ENCODE measurements around the gene GALNTL6.
"Not testable (repeated sequence)": the region's sequence is repeated elsewhere in the genome, so short reads cannot be mapped to it uniquely, and the experiment has no call there.

Gene GALNTL6

DNA sequence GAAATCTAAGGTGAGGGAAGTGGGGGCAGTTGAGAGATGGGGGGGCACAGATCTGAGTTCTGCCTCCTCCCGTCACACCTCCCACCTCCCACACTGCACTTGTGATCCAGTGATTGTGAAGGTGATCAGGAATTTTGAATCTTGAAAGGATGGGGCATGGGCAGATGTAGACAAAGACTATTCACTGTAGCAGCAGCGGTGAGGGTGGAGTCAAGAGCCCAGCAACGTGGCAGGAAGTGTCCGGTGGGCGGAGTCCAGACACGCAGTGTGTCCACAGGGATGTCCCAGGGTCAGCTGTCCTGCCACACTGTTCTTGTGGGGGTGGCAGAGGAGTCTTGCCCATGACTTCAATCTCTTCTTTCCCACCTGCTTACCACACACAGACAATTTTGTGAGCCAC lies 1024.9 kb downstream of the GALNTL6 start:
- no peak for DNase-seq

- DNase-seq: no peak
These were observed 1025.7 kb downstream of the GALNTL6 start for GRCh38 chr4:172838943-172839342.

DNA sequence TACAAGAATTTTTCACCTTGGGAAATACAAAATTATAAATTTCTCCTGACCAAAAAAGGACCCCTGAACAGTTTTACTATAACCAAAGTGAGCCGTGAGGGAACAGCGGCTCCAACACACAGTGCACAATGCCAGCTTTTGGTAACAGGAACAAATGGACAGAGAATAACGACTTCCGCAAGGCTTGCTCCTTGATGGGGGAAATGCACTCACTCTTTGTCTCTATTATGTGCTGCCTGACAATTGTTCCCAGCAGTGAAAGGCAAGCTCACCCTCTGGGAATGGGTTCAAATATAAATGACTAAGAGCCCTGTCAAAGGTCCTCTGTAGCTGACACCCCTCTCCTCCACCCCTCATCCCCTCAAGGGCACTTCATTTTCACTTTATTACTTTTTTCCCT lies 1029.6 kb downstream of the GALNTL6 start:
- no peak for DNase-seq

DNA sequence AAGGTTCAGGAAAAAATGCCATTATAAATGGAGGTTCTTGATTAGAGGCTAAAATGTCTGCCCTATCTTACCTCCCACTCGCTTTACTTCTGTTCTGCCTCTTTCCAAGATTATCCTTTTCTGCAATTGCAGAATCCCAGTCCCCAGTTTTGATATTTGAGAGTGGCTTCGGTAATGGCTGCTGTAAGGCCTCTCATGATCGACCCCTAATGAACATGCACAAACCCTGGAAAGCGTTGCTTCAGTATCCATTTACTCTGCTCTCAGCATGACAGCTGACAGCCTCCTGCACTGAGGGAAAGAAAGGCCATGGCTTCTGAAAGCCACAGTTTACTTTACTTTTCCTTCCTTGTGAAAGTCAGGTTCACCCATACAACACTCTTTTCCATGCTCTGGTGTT lies 1030.0 kb downstream of the GALNTL6 start:
- no peak for DNase-seq

DNA sequence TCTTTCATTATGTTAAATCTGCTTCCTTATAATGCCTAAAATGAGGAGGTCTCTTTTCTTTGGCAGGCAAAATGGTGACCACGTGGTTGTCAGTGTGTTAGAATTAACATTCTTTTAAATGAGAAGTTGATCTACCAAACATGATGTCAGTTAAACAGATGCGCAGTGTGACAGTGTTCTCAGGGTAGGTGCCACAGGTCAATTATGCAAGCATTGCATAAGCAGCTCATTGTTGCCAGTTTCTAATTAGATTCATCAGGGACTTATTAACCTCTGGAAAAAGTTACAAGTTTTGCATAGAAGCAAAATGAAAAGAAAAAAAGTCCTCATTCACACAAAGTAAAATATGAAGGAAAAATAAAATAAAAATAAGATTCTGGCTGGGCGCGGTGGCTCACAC lies 1031.4 kb downstream of the GALNTL6 start:
- DNase-seq: no peak

- DNase-seq: no peak
These were observed 1032.1 kb downstream of the GALNTL6 start for GRCh38 chr4:172845281-172845680.

DNA sequence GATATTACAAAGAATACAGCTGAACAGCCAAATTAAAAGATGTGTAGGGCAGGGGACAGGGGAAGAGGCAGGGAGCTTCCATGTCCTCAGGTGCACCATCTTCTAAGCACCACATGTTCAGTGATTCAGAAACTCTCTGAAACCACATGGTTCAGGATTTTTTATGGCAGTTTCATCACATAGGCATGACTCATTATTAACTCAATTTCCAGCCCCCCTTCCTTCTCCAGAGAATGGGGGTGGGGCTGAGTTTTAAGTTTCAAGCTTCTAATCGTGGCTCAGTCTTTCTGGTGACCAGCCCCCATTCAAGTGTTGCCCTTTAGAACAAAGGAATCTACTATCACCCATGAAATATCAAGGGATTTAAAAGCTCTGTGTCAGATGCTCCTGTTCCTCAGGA lies 1037.6 kb downstream of the GALNTL6 start:
- DNase-seq: no peak

DNA sequence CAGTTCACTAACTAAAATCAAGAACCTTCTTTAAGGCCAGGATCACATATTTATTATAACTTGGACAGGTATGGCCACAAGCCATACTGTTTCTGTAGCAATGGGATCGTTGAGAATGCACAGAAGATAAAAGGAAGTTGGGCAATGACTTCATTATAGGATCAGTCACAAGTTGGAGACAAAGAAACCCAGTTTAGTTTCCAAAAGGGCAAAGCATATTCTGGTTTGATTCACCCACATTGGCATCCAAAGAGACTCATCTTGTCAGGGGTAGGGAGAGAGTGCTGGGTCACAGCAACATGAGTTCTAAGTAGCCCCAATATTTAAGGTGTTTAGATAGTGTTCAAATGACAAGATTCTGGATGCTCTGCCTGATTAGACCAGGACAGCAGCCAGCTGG lies 1038.3 kb downstream of the GALNTL6 start:
- DNase-seq: no peak

GRCh38 chr4:172857026-172857425 lies 1043.8 kb downstream of the GALNTL6 start:
- no peak for DNase-seq

DNA sequence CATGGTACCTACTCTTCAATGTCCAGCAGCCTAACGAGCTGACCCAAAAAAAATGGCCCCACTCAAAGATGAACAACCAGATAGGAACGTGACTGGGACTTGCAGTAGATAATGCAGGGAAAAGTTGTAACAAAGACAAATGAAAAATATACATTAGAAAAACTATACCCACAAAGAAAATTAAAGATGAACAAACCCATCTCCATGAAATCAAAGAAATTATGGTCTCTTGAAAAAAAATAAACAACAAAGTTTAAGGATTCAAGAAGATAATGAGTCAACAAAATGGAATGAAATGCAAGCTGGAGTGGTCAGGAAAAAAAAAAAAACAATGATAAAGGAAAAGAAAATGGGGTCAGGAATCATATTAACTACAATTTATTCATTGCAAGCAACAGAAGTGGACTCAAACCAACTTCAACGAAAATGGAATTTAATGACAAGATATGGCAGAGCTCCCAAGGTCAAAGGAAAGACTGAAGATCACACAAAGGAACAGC lies 1045.6 kb downstream of the GALNTL6 start:
- DNase-seq: no peak

GRCh38 chr4:172865103-172865502 lies 1051.9 kb downstream of the GALNTL6 start:
- no peak for DNase-seq

DNA sequence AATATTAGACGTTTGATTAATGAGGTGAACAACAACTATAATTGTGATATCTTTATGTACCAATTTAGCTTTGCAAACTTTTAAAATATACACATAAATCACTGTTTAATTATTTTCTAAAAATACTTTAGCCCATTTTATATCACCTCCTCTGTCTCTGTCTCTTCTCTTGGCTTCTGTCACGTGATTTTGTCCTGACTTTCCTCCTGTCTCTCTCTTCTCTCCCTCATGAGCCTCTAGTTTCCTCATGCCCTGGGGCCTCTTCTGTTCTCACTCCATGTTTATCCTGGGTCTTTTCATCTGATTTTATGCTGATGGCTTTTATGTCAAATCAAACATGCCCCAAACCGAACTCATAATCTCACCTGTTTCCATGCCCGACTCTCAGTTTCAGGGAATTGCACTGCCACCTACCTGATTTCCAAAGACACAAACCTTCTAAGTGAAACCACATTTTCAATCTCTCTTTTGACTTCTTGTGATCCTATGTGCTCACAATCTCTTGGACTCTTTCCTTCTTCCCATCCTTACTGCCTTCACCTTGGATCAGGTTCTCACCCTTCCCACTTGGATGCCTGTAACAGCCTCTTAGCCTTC lies 1052.4 kb downstream of the GALNTL6 start:
- no peak for DNase-seq

GRCh38 chr4:172866421-172866820 lies 1053.2 kb downstream of the GALNTL6 start:
- no peak for DNase-seq

DNA sequence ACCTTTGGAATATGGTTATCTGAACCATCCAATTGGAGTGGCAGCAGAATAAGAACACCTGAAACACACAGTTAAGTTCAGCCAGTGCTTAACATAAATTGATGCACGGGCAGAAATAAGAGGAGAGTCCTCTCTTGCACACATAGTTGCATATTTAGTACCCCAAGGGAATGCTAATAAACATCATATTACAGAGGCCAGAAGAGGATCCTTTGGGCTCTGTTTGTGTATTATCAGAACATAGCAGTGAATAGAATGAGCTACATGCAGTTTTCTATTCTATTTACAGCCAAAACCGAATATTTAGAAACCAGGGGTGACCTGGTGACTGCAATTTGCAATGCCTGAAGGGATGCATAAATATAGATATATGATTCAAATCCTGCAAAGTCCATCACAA lies 1054.6 kb downstream of the GALNTL6 start:
- DNase-seq: no peak

GRCh38 chr4:172868271-172868670 lies 1055.1 kb downstream of the GALNTL6 start:
- DNase-seq: no peak

DNA sequence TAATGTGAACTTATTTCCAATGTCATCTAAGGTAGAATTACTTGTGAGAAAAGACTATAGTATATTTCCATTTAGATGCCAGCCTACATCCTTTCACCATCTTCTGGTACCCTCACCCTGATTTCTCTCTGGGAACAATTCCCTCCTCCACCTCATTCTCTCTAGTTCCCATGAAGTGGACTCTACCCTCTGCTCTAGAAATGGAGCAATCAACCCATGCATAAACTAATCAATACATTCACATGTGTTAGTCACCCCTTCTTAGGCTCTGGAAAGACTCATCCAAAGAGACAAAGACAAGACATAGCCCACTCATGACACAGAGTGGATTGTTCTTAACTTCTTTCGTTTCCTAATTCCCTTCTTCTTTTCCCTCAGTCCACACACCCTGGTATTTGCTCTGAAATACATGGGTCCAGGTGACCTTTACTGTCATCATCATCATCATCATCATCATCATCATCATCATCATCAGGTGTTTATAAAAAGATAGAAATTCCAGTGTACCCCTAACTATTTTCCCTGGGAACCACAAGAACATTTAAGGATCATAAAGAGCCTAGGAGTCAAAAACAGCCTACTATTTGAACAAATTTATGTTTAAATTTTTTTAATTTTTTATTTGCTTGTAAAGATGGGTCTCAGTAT lies 1056.5 kb downstream of the GALNTL6 start:
- DNase-seq: no peak

DNA sequence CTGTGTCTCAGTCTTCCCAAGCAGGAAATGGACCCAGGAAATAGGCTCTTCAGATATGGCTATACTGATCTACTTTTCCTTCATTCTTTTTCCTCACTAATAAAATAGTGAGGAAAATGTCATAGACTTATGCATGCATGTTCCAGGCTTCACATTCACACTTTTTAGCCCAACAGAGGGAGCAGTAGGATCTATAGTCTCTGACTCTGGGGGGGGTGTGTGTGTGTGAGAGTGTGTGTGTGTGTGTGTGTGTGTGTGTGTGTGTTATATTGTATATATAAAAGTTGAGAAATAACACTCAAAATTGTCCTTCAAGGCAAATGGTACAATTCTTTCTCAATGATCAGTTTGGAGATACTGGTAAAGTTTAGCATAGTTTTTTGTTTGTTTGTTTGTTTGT lies 1058.2 kb downstream of the GALNTL6 start:
- no peak for DNase-seq

DNA sequence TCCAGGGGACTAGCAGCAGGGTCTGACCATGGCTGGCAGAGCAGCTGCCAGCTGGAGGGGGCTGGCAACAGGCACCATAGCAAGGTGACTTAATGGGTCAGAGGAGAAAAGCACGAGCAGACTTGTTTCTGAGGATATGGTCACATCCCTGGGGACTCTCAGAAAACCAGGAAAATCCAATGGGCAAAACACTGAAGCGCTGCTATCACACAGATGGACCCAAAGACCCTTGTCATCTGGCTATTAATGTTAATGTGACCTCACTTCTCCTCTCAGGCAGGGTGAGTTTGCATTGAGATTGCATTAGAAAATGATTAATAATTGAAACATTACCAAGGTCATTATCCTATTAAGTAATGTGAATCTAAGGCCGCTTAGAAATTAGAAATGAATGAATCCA lies 1061.7 kb downstream of the GALNTL6 start:
- no peak for DNase-seq

- no peak for DNase-seq
These were observed 1063.2 kb downstream of the GALNTL6 start for GRCh38 chr4:172876394-172876793.

DNA sequence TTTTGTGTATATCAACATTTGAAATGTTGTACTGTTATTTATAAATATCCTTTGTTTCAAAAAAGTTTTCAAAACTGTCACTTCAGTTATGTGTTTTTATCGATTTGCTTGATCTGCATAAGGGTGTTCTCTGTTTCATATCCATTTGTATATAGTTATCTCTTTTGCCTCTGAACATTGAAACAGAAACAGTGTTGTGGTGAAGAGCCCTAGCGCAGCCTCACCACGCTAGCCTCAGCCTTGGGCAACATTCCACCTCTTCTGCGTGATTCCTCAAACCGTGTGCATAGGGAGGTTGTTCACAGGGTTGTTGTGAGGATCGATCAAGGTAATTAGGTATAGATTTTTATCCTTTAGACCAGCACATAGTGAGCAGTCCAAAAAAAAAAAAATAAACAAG lies 1068.4 kb downstream of the GALNTL6 start:
- DNase-seq: no peak

- DNase-seq: not testable (repeated sequence)
These were observed 1074.2 kb downstream of the GALNTL6 start for GRCh38 chr4:172887358-172887757.

GRCh38 chr4:172887959-172888358 lies 1074.8 kb downstream of the GALNTL6 start:
- DNase-seq: no peak

- DNase-seq: no peak
These were observed 1079.1 kb downstream of the GALNTL6 start for GRCh38 chr4:172892300-172892699.

DNA sequence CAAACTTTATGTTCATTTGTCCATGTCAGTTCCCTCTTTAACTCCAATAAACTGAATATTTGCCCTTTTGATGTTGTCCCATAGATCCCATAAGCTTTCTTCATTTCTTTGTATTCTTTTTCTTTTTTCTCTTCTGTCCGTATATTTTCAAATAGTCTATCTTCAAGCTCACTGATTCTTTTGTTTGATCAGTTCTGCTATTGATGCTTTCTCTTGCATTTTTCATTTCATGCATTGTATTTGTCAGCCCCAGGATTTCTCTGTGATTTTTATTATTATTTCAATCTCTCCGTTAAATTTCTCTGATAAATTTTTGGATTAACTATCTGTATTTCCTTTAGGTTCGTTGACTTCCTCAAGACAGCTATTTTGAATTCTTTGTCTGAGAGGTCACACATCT lies 1082.5 kb downstream of the GALNTL6 start:
- no peak for DNase-seq

DNA sequence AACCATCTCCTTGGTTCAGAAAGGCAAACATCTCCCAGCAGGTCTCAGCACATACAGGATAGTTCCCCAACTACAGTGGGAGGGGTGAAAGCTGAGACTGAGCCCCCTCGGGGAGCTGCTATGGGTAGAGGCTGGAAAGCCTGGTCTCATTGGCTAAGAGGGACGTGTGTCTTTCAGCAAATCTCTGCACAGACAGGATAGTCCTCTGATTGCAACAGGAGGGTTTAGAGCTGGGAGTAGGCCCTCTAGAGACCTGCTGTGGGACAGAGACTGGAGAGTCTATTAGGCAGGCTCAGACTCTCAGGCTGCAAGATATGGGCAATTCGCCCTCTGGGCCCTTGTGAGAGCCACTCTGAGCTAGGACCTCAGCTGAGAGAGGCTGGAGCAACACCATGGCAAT lies 1083.8 kb downstream of the GALNTL6 start:
- DNase-seq: no peak
